ENCODE data around the gene BTBD18.
"Not testable (repeated sequence)": the region's sequence is repeated elsewhere in the genome, so short reads cannot be mapped to it uniquely, and the experiment has no call there.

Gene BTBD18

DNA sequence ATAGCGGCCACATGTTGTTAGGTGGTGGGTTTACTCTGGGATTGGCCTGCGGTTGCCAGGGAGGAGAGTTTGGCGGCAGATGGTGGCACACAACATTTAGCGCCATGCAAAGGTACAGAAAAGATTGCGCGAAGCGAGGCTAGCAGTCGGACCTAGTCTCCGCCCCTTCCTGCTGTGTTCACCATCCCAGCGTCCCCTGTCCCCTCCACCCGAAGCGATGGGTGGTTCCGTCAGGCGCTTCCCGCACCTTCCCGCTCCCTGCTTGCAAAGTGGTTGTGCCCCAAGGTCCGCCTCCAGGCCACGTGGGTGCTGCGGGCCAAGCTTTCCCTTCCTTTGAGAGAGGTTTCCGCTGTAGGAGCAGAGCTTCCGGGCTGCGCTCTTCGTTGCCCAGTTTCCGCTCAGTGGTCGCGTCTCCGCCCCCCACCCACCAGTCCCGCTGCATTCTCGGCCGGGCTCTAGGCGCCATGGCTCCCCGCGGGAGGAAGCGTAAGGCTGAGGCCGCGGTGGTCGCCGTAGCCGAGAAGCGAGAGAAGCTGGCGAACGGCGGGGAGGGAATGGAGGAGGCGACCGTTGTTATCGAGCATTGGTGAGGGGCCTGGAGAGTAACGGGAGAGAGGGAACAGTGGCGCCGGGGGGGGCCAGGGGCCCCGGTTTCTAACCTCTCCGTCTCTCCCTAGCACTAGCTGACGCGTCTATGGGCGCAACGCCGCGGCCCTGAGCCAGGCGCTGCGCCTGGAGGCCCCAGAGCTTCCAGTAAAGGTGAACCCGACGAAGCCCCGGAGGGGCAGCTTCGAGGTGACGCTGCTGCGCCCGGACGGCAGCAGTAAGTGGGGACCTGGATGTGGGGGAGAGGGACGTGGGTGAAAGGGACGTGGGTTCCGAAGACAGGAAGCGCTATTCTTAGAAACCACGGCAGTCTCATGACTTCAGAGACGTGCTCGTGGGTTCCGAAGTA is 10.2 kb downstream of the BTBD18 start, which contains the start of gene SELENOH:
Gene SELENOH, plus strand, starts transcription at position 360 of the 955 bp plus-strand sequence. Its CDS starts 105 bp downstream, at position 465.
- peak within 1 kb of the TSS; percentile 95 for H3K4me3 ChIP-seq (ENCODE audit: low read depth, low read length)
- peak; percentile 96 for DNase-seq (ENCODE audit: low read depth)
- TF ChIP-seq, protein P1, sequence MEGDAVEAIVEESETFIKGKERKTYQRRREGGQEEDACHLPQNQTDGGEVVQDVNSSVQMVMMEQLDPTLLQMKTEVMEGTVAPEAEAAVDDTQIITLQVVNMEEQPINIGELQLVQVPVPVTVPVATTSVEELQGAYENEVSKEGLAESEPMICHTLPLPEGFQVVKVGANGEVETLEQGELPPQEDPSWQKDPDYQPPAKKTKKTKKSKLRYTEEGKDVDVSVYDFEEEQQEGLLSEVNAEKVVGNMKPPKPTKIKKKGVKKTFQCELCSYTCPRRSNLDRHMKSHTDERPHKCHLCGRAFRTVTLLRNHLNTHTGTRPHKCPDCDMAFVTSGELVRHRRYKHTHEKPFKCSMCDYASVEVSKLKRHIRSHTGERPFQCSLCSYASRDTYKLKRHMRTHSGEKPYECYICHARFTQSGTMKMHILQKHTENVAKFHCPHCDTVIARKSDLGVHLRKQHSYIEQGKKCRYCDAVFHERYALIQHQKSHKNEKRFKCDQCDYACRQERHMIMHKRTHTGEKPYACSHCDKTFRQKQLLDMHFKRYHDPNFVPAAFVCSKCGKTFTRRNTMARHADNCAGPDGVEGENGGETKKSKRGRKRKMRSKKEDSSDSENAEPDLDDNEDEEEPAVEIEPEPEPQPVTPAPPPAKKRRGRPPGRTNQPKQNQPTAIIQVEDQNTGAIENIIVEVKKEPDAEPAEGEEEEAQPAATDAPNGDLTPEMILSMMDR (IDR thresholded peaks at IDR 0.05; ENCODE audit: control insufficient read depth, extremely low read depth, insufficient read depth) = no peak

DNA sequence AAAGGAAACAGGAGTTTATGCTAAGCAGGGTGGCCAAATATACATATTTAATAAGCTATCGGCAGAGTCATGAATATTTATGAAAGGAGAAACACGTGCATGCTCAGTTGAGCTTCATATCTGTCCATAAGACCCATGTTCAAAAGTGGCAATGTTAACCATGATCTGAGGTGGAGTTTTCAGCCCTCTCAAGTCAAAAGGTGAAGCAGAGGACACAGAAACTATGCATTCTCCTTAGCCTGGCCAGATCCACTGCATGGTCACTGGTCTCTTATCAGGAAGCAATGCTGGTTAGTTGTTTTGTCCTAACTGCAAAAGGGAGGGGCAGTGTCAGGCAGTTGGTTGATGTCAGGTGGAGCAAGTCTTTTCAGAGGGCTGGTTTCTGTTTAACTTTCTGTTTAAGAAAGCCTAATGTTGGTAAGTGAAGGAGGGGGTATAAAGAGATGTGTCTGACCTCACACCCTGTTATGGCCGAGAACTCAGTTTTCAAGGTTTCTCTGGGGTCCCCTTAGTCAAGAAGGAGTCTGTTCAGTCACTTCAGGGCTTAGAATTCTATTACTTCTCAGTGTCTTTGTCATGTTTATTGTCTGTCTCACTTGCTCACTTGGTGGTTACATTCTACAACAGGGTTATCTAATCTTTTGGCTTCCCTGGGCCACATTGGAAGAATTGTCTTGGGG is 15.9 kb downstream of the BTBD18 start:
- H3K4me3 ChIP-seq (ENCODE audit: low read depth, low read length) = no peak overlapping the region
- no peak for DNase-seq (ENCODE audit: low read depth)
- TF ChIP-seq, protein P1 (IDR thresholded peaks at IDR 0.05; ENCODE audit: control insufficient read depth, extremely low read depth, insufficient read depth) = no peak

DNA sequence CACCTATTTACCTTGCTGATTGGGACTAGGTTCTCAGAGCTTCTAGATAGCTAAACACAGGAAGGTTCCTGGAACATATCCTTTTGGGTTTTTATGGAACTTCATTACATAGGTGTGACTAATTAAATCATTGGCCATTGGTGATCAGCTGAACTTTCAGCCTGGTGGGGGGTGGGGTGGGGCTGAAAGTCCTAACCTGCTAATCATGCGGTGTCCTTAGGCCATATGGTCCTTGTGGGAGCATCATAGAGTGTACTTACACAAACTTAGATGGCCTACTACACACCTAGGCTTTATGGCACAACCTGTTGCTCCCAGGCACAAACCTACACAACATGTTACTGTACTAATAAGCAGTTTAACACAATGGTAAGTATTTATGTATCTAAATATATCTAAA is 19.0 kb downstream of the BTBD18 start:
- DNase-seq (ENCODE audit: low read depth) = no peak
- H3K4me3 ChIP-seq (ENCODE audit: low read depth, low read length) = no peak overlapping the region
- TF ChIP-seq, protein P1 (IDR thresholded peaks at IDR 0.05; ENCODE audit: control insufficient read depth, extremely low read depth, insufficient read depth) = no peak

DNA sequence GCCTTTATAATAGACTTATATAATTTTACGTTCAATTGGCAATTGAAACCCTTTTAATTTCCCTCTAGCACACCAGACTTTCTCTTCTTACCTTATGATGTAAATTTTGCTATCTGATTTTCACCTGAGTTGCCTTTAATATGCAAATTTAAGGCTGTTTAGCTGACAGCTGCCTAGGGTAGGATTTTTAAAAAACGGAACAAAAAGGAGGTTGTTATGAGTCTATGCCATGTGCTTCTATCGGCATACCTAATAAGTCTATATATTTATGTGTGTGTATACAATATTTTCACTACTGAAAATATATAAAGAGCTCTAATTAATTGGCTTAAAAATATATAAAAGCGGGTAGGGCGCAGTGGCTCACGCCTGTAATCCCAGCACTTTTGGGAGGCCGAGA is 22.1 kb downstream of the BTBD18 start:
- TF ChIP-seq, protein P1 (IDR thresholded peaks at IDR 0.05; ENCODE audit: control insufficient read depth, extremely low read depth, insufficient read depth) = no peak
- no peak for DNase-seq (ENCODE audit: low read depth)
- no peak overlapping the region for H3K4me3 ChIP-seq (ENCODE audit: low read depth, low read length)

DNA sequence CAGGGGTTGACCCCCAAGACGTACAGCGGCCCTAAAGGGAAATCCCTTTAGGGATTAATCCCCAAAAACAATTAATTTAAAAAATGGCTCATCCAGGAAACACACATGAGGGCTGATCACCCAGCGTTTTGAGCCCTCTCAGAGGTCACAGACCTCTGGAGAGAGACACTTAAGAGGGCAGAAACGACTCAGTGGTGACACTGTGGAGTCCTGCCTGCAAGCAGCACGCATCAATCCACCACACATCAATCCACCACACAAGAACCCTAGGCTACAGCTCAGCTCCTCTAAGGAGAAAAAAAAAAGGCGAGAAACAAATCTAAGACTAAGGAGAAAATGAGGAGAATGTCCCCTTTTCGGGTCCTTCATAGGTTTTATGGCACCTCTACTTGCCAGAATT is 22.8 kb downstream of the BTBD18 start:
- no peak overlapping the region for H3K4me3 ChIP-seq (ENCODE audit: low read depth, low read length)
- TF ChIP-seq, protein P1 (IDR thresholded peaks at IDR 0.05; ENCODE audit: control insufficient read depth, extremely low read depth, insufficient read depth) = no peak
- no peak for DNase-seq (ENCODE audit: low read depth)

DNA sequence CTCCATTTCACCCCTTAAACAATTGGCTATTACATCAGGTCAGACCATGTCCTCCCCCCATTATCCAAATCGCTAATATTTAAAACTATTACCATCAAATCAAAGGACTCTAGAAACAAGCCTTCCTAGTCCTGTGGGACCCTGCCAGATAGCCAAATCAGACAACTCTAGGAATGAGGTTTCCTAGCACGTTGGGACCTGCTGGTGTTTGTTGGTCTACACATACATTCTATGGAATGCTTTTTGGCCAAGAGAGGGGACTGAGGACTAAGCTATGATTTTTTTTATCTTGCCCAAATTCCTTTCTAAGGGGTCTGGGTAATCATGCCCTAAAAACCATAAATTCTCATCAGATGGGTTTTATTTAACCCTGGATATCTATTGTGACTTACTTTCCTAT is 24.4 kb downstream of the BTBD18 start:
- H3K4me3 ChIP-seq (ENCODE audit: low read depth, low read length) = no peak overlapping the region
- no peak for DNase-seq (ENCODE audit: low read depth)
- TF ChIP-seq, protein P1 (IDR thresholded peaks at IDR 0.05; ENCODE audit: control insufficient read depth, extremely low read depth, insufficient read depth) = no peak

DNA sequence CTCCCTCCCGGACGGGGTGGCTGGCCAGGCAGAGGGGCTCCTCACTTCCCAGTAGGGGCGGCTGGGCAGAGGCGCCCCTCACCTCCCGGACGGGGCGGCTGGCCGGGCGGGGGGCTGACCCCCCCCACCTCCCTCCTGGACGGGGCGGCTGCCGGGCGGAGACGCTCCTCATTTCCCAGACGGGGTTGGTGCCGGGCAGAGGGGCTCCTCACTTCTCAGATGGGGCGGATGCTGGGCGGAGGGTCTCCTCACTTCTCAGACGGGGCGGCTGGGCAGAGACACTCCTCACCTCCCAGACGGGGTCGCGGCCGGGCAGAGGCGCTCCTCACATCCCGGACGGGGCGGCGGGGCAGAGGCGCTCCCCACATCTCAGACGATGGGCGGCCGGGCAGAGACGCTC is 34.9 kb downstream of the BTBD18 start:
- not testable (repeated sequence) for H3K4me3 ChIP-seq (ENCODE audit: low read depth, low read length); DNase-seq (ENCODE audit: low read depth)
